HCT116 (cell line): Measurements from ENCODE around the gene ZNF443. TPM values are rescaled to one million over a fixed set of nuclear protein-coding genes. Genes with fewer than 3 reads are reported as not detected.
"Not testable (repeated sequence)": the region's sequence is repeated elsewhere in the genome, so short reads cannot be mapped to it uniquely, and the experiment has no call there.

Experiments used
- ATAC-seq: fragments of 200-7000 bp; cut with Tn5 transposase; 2 replicates; pipeline ENCODE4 v1.9.1; 2020; ENCODE audit warnings: mild to moderate bottlenecking, moderate library complexity
- BruUV-seq: library from RNA; stranded (reverse); fragments of 400-500 nt; replicated peaks from 2 replicates; lab custom pipeline; 2021; lab: Mats Ljungman, UMichigan
- CTCF ChIA-PET: fragments of 300-600 bp; sonication (Branson Sonifier 250); formaldehyde crosslinking; loops from one replicate; lab custom pipeline; 2021; ENCODE audit warnings: antibody characterized with exemption; lab: Charles Lee
- POLR2A ChIA-PET: fragments of 300-600, 350-600 bp; sonication (Branson Sonifier 250); formaldehyde crosslinking; loops from one replicate; lab custom pipeline; 2021; ENCODE audit warnings: antibody characterized with exemption; lab: Charles Lee
- RAD21 ChIA-PET, 2 experiments: fragments of 300-600 bp; sonication (Branson Sonifier 250); formaldehyde crosslinking; loops; one replicate each; lab custom pipeline; 2023; ENCODE audit warnings: low total read pairs in 2 of 2; ENCODE audit not compliant: uncharacterized antibody in 2 of 2, unreplicated experiment in 2 of 2, low non-redundant PET in 1 of 2; lab: Charles Lee
- DNase-seq: peaks from one replicate; pipeline ENCODE4 v3.0.0-alpha.2; 2010; ENCODE audit warnings: low read depth, low spot score
- H2AFZ ChIP-seq: fragments of 200-600 bp; shearing (Covaris generic), sonication (generic); 2 replicates; pipeline ENCODE4 v1.6.1; 2017; ENCODE audit warnings: low read depth, mixed run types, mixed read lengths, antibody characterized with exemption, low read length; ENCODE audit not compliant: poor library complexity, severe bottlenecking
- H3K27ac ChIP-seq: 2 replicates; pipeline ENCODE4 v1.5.1; 2012; ENCODE audit warnings: low read depth, low read length
- H3K27me3 ChIP-seq: fragments of 200-600 bp; sonication (generic); 2 replicates; pipeline ENCODE4 v1.6.1; 2016; ENCODE audit warnings: mixed run types, low read length, mixed read lengths; ENCODE audit not compliant: insufficient read depth
- H3K36me3 ChIP-seq, 2 experiments: fragments of 200-500 bp in 1 of 2; fragments of 200-600 bp in 1 of 2; sonication (Bioruptor generic) in 1 of 2; sonication (generic) in 1 of 2; 2 replicates each; pipeline versions ENCODE4 v1.5.1 to v1.6.1; 2014 to 2016; ENCODE audit warnings: low read length in 2 of 2, inconsistent platforms in 1 of 2, mixed read lengths in 1 of 2, mixed run types in 1 of 2; ENCODE audit not compliant: insufficient read depth in 2 of 2, control insufficient read depth in 1 of 2
- H3K4me1 ChIP-seq, 2 experiments: fragments of 200-600 bp in 1 of 2; sonication (generic) in 1 of 2; 2 replicates each; pipeline versions ENCODE4 v1.5.1 to v1.6.1; 2012 to 2017; ENCODE audit warnings: low read length in 2 of 2, inconsistent platforms in 1 of 2, mild to moderate bottlenecking in 1 of 2, mixed read lengths in 1 of 2, mixed run types in 1 of 2, moderate library complexity in 1 of 2; ENCODE audit not compliant: insufficient read depth in 2 of 2, control insufficient read depth in 1 of 2
- H3K4me2 ChIP-seq: fragments of 200-600 bp; sonication (generic); 2 replicates; pipeline ENCODE4 v1.6.1; 2017; ENCODE audit warnings: mixed run types, low read length, mixed read lengths
- H3K4me3 ChIP-seq, 2 experiments: fragments of 200-600 bp in 1 of 2; sonication (generic) in 1 of 2; replicated peaks in 1 of 2; 2 replicates each; pipeline ENCODE4 v1.5.1; 2011 to 2016; ENCODE audit warnings: low read length in 2 of 2, control low read depth in 1 of 2, low read depth in 1 of 2, mild to moderate bottlenecking in 1 of 2, mixed read lengths in 1 of 2, mixed run types in 1 of 2
- H3K79me2 ChIP-seq: fragments of 200-600 bp; sonication (generic); 2 replicates; pipeline ENCODE4 v1.6.1; 2017; ENCODE audit warnings: mild to moderate bottlenecking, mixed run types, low read length, moderate library complexity, mixed read lengths; ENCODE audit not compliant: insufficient read depth
- H3K9ac ChIP-seq: fragments of 200-600 bp; sonication (generic); 2 replicates; pipeline ENCODE4 v1.6.1; 2016; ENCODE audit warnings: low read length, mixed read lengths
- H3K9me2 ChIP-seq: fragments of 200-600 bp; sonication (generic), shearing (Covaris generic); 2 replicates; pipeline ENCODE4 v1.6.1; 2017; ENCODE audit warnings: mixed run types, mild to moderate bottlenecking, moderate library complexity; ENCODE audit not compliant: insufficient read depth
- H3K9me3 ChIP-seq, 2 experiments: fragments of 200-500 bp in 1 of 2; fragments of 200-600 bp in 1 of 2; sonication (Bioruptor generic) in 1 of 2; sonication (generic) in 1 of 2; 2 replicates each; pipeline ENCODE4 v1.6.1; 2014 to 2017; ENCODE audit warnings: low read length in 2 of 2, mixed read lengths in 2 of 2, inconsistent platforms in 1 of 2, low read depth in 1 of 2, mild to moderate bottlenecking in 1 of 2, mixed run types in 1 of 2, moderate library complexity in 1 of 2; ENCODE audit not compliant: control insufficient read depth in 1 of 2, insufficient read depth in 1 of 2
- H4K20me1 ChIP-seq: fragments of 200-600 bp; sonication (generic), shearing (Covaris generic); 2 replicates; pipeline ENCODE4 v1.6.1; 2017; ENCODE audit warnings: mixed run types, mild to moderate bottlenecking, moderate library complexity; ENCODE audit not compliant: insufficient read depth
- ZNF274 ChIP-seq: fragments of 200-500 bp; sonication (Bioruptor generic); IDR thresholded peaks from 2 replicates; pipeline ENCODE4 v1.6.1; 2014; ENCODE audit warnings: mild to moderate bottlenecking, low read depth, low read length, inconsistent platforms
- intact Hi-C: fragments of 100-400 bp; cut with micrococcal nuclease; formaldehyde crosslinking; loops from 2 replicates; pipeline ENCODE4 v1.10.0; 2022
- total RNA-seq: library from RNA; stranded (reverse); gene quantifications from one replicate; pipeline ENCODE4 v1.2.1, GENCODE V29; 2021; ENCODE audit not compliant: unreplicated experiment

The ZNF443 gene
- total RNA-seq, 1 experiment from 2014 or later, result 2.9 TPM

- Histone ChIP-seq H3K4me2 (peak overlapping the region; percentile 80), H3K4me3 (peak overlapping the region; percentile 68 to 74), H3K27ac (peak overlapping the region; percentile 71), H3K9ac (peak overlapping the region; percentile 69)
- H3K27me3 ChIP-seq, H2AFZ ChIP-seq, H3K4me1 ChIP-seq, RAD21 ChIA-PET, H3K9me3 ChIP-seq, H4K20me1 ChIP-seq, H3K36me3 ChIP-seq, POLR2A ChIA-PET, DNase-seq, CTCF ChIA-PET, H3K79me2 ChIP-seq, H3K9me2 ChIP-seq: not testable (repeated sequence)
- intact Hi-C loops, result loop anchor here (5.0 kb wide), 2 partner anchors 38 to 148 kb away; partner anchors contain the start of genes ZNF44 and ZNF799
- peak; percentile 21 for ATAC-seq
- BruUV-seq, result TSS peak; percentile 42
These were observed 908 bp downstream of the ZNF443 start for GRCh38 chr19:12439686-12440540.

GRCh38 chr19:12430726-12431299, 10.0 kb downstream of the ZNF443 start:
- peaks cover 4 to 18% of the 10 kb centered on the region in 2 experiments; a peak in 3 of 4 replicates for H3K9me3 ChIP-seq
- CTCF ChIA-PET, H3K4me2 ChIP-seq, ATAC-seq, H3K9ac ChIP-seq, POLR2A ChIA-PET, intact Hi-C loops, H3K9me2 ChIP-seq, H3K27ac ChIP-seq, H3K79me2 ChIP-seq, H2AFZ ChIP-seq, H3K4me3 ChIP-seq, H3K36me3 ChIP-seq, H3K27me3 ChIP-seq, DNase-seq, H4K20me1 ChIP-seq, RAD21 ChIA-PET, BruUV-seq, H3K4me1 ChIP-seq: not testable (repeated sequence)
- TF ChIP-seq ZNF274, result peak; percentile 45
